Cardiac muscle cell (in vitro differentiated cells and primary cell): Measurements from ENCODE around the gene OPN1MW3. TPM values are rescaled to one million over a fixed set of nuclear protein-coding genes. Genes with fewer than 3 reads are reported as not detected.
"Not testable (repeated sequence)": the region's sequence is repeated elsewhere in the genome, so short reads cannot be mapped to it uniquely, and the experiment has no call there.

ENCODE experiments used
- DNase-seq, 2 donors: peaks; one replicate each; pipeline versions ENCODE4 v3.0.0 to v3.0.0-alpha.2; 2010 to 2017; ENCODE audit warnings: low read depth in 1 of 2, low spot score in 1 of 2
- H3K27ac ChIP-seq: fragments of 200-600 bp; sonication (generic); 2 replicates; pipeline ENCODE4 v1.5.1; 2016
- H3K27me3 ChIP-seq: fragments of 200-600 bp; sonication (generic); 2 replicates; pipeline ENCODE4 v1.6.0; 2016; ENCODE audit warnings: control low read depth
- H3K36me3 ChIP-seq: fragments of 200-600 bp; sonication (generic); 2 replicates; pipeline ENCODE4 v1.5.1; 2016; ENCODE audit warnings: control low read depth
- H3K4me1 ChIP-seq: fragments of 200-600 bp; sonication (generic); 2 replicates; pipeline ENCODE4 v1.8.1; 2017; ENCODE audit warnings: low read depth, mild to moderate bottlenecking, mixed run types
- H3K4me3 ChIP-seq: fragments of 200-600 bp; sonication (generic); 2 replicates; pipeline ENCODE4 v1.5.1; 2016; ENCODE audit warnings: mild to moderate bottlenecking
- H3K9me3 ChIP-seq: fragments of 200-600 bp; sonication (generic); 2 replicates; pipeline ENCODE4 v1.5.1; 2017; ENCODE audit warnings: low read depth, mild to moderate bottlenecking, control low read depth
- polyA plus RNA-seq: library from polyadenylated mRNA; unstranded; fragments of >200 nt; fragmentation: Nextera tagmentation; extraction: Ambion mirVana; gene quantifications from 2 replicates; pipeline ENCODE4 v1.2.1, GENCODE V29; 2016
- total RNA-seq: library from RNA; depleted of rRNA; stranded (reverse); fragments of >200 nt; gene quantifications from 2 replicates; pipeline ENCODE4 v1.2.3, GENCODE V29; 2016

OPN1MW3 gene
- total RNA-seq (not detected in 2 replicates), polyA plus RNA-seq (not detected in 2 replicates)

DNA sequence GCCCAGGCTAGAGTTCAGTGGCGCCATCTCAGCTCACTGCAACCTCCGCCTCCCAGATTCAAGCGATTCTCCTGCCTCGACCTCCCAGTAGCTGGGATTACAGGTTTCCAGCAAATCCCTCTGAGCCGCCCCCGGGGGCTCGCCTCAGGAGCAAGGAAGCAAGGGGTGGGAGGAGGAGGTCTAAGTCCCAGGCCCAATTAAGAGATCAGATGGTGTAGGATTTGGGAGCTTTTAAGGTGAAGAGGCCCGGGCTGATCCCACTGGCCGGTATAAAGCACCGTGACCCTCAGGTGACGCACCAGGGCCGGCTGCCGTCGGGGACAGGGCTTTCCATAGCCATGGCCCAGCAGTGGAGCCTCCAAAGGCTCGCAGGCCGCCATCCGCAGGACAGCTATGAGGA lies at the start of gene OPN1MW3:
TSS of gene OPN1MW3 (plus strand) at position 301 of the 400 bp plus-strand sequence. CDS start at position 339, 38 bp downstream.
- not testable (repeated sequence) for DNase-seq, H3K27me3 ChIP-seq, H3K27ac ChIP-seq, H3K9me3 ChIP-seq, H3K4me3 ChIP-seq, H3K4me1 ChIP-seq, H3K36me3 ChIP-seq

DNA sequence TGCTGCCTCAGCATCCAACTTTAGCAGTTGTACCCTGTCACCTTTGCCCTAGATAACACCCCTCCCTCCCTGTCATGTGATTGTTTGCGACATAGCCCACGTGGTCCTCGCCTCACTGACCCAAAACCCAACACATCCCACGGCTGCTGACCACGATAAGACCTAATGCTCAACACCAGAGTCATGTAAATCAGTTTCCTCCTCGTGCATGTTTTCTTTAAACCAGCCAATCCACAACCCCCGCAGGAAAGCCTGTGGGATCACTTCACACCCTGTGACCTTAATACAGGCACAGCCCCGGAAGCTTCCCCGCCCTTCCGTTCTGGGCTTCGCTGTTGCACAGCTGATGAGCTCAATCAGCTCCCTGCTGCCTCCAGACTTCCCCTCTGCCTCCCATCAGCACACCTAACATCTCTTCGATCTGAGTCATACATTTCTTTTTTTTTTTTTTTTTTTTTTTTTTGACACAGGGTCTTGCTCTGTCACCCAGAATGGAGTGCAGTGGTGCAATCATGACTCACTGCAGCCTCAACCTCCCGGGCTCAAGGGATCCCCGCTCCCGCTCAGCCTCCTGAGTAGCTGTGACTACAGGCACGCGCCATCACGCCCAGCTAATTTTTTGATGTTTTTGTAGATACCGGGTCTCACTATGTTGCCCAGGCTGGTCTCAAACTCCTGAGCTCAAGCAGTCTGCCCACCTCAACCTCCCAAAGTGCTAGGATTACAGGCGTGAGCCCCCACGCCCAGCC lies 47.5 kb upstream of the OPN1MW3 start:
- not testable (repeated sequence) for H3K27ac ChIP-seq, H3K4me3 ChIP-seq, H3K9me3 ChIP-seq, H3K36me3 ChIP-seq, H3K27me3 ChIP-seq, DNase-seq, H3K4me1 ChIP-seq

DNA sequence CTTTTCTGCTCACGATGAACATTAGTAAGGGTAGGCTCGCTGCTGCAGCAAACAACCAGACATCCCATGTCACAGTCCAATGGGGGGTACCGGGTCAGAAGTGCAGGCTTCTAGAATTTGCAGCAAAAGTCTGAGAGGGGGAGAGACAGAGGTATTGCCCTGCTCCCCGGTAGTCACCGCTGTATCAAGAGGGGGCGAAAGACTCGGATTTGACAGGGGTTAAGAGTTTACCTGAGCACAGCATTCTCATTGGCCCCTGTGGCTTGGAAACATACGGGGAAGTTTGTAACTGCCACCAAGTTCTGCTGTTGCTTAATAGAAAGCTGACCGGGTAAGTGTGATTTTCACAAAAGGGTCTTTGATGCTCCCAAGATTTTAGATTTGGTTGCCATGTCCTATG lies 46.3 kb upstream of the OPN1MW3 start:
- not testable (repeated sequence) for DNase-seq

DNA sequence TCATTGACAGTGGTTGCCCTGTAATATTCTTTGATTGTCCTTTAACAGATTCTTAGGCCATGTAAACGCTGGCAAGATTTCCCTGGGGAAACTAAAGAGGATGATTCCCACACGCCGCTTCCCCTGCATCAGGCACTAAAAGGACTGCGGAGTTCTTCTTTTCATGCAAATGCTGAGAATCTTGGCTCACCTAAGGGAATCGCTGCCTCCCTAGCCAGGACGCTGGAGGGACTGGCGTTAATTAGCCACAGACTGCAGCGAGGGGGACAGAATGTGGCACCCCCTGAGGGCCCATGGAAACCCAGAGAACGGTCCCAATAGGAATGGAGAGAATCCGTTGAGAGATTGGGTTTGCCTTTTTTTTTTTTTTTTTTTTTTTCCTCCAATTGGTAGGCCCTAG lies 45.9 kb upstream of the OPN1MW3 start:
- H3K36me3 ChIP-seq, H3K27me3 ChIP-seq, DNase-seq, H3K4me3 ChIP-seq, H3K27ac ChIP-seq, H3K9me3 ChIP-seq, H3K4me1 ChIP-seq: not testable (repeated sequence)

More for the DNA sequence above, 46.3 kb upstream of the OPN1MW3 start:
- not testable (repeated sequence) for H3K36me3 ChIP-seq, H3K9me3 ChIP-seq, H3K27me3 ChIP-seq, H3K4me3 ChIP-seq, H3K4me1 ChIP-seq, H3K27ac ChIP-seq

DNA sequence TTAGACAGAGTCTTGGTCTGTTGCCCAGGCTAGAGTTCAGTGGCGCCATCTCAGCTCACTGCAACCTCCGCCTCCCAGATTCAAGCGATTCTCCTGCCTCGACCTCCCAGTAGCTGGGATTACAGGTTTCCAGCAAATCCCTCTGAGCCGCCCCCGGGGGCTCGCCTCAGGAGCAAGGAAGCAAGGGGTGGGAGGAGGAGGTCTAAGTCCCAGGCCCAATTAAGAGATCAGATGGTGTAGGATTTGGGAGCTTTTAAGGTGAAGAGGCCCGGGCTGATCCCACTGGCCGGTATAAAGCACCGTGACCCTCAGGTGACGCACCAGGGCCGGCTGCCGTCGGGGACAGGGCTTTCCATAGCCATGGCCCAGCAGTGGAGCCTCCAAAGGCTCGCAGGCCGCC lies 37.9 kb upstream of the OPN1MW3 start, which contains the start of gene OPN1MW2:
TSS of gene OPN1MW2 (plus strand) at position 301 of the 400 bp plus-strand sequence. CDS start at position 361, 60 bp downstream.
- H3K36me3 ChIP-seq, H3K9me3 ChIP-seq, H3K27ac ChIP-seq, DNase-seq, H3K4me3 ChIP-seq, H3K27me3 ChIP-seq, H3K4me1 ChIP-seq: not testable (repeated sequence)

DNA sequence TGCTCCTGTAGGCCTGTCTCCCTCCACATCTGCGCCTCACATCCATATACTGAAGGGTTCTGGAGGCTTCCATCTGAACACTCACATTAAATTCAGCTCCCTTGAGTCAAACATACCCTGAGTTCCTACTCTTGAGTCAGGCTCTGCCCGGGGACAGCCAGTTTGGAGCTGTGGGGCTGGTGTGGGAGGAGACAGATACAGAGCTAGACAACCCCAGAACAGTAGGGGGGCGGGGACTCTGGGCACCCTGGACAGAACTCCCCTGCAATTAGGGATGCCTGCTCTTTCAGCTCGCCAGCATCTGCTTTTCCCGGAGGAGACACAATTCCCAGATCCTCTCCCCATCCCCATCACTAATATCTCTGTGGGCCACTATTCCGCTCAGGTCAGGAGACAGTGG lies 32.1 kb upstream of the OPN1MW3 start:
- not testable (repeated sequence) for H3K9me3 ChIP-seq, H3K27me3 ChIP-seq, H3K4me1 ChIP-seq, H3K4me3 ChIP-seq, H3K27ac ChIP-seq, DNase-seq, H3K36me3 ChIP-seq

DNA sequence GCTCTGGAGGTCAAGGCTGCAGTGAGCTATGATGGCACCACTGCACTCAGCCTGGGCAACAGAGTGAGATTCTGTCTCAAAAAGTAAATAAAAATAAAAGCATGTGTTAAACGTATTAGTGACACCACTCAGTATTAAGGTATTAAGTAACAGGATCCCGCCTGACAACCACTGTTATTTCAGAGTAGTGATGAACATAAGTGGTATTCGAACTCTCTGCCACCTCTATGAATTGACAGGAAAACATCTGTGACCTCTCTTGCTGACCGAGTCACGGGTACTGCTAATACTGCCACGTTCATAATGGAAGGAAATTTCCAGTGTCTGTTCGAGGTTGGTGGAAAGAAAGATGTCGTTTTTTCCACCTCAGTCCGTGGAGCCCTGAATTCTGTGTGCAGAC lies 30.7 kb upstream of the OPN1MW3 start:
- H3K4me3 ChIP-seq, H3K27ac ChIP-seq, H3K27me3 ChIP-seq, H3K36me3 ChIP-seq, H3K4me1 ChIP-seq, DNase-seq, H3K9me3 ChIP-seq: not testable (repeated sequence)

DNA sequence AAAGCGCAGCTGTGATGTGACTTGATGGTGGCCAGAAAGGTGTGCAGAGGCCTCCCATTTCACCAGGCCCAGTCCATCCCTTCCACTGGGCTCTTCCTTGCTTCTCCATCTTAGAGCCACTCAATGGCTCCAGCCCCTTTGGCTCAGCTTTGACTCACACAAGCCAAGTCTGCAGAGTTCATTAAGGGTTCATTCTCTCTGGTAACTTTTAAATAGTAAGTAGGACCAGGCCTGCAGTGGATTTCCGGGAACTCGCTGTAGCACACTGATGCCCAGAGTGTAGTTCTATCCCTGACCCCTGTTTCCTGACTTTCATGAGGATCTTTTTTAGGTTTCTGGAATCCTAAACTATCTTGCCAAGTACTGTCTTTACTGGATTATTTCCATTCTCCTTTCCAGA lies 25.9 kb upstream of the OPN1MW3 start:
- not testable (repeated sequence) for H3K27ac ChIP-seq, DNase-seq

DNA sequence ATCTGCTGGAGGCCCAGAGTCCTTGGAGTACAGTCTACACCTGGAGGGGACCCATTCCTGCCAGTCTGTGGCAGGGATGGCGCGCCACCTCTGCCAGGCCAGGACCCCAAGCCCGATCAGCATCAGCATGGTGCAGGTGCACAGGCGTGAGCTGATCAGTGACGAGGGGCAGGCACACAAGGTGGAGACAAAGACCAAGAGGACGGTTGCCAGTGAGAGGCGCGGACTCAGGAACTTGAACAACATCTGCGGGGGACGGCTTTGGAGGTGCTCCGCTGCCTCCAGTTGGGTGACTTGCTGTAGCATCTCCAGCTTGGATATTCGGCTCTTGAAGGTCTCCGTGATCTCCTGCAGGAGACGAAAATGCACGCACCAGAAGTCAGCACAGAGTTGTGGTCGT lies 23.8 kb upstream of the OPN1MW3 start:
- not testable (repeated sequence) for H3K27ac ChIP-seq, H3K27me3 ChIP-seq, H3K9me3 ChIP-seq, H3K4me1 ChIP-seq, H3K36me3 ChIP-seq, H3K4me3 ChIP-seq, DNase-seq

More for the DNA sequence above, 25.9 kb upstream of the OPN1MW3 start:
- not testable (repeated sequence) for H3K27me3 ChIP-seq, H3K4me3 ChIP-seq, H3K9me3 ChIP-seq, H3K4me1 ChIP-seq, H3K36me3 ChIP-seq

DNA sequence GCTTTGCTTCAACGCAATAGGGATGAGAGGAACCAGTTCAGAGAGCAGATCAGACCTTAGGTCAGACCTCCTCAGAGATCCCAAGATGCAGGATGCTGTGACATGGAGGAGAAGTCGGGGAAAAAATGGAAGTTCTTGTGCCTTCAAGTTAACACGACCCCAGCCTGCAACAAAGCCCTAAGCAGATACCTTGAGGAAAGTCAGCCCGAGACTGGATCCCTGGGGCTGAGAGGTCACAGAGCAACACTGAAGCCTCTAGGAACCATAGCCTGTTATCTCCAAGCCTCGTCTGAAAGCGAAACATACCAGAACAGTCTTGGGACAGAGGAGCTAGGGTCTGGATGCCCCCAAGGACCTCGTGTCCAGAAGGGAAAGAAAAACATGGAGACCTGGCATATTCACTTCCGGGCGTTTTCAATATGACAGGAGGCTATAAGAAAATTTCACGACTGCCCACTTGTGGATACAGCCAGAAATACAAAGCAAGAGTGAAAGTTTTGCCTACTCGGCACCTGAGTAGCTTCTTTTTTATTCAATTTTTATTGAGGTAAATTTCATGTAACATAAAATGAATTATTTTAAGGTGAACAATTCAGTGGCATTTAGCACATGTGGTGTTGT lies 18.3 kb upstream of the OPN1MW3 start:
- H3K27ac ChIP-seq, H3K9me3 ChIP-seq, DNase-seq, H3K36me3 ChIP-seq, H3K27me3 ChIP-seq, H3K4me3 ChIP-seq, H3K4me1 ChIP-seq: not testable (repeated sequence)

DNA sequence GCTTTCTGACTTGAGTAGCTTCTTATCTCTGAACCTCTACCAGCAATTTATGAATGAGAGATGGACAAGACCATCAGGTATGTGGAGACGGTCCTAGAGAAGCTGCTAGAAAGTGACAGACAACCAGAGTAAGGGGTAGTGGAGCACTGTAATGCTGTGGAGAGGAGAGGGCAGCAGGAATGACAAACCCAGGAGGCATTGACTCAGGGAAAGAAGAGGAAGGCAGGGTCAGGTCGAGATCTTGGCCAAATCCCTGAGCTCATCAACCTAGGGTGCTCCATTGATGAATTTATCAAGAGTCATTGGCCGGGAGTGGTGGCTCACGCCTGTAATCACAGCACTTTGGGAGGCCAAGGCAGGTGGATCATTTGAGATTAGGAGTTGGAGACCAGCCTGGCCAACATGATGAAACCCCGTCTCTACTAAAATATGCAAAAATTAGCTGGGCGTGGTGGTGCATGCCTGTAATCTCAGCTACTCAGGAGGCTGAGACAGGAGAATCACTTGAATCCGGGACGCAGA lies 17.3 kb upstream of the OPN1MW3 start:
- DNase-seq, H3K4me3 ChIP-seq, H3K36me3 ChIP-seq, H3K9me3 ChIP-seq, H3K4me1 ChIP-seq, H3K27ac ChIP-seq, H3K27me3 ChIP-seq: not testable (repeated sequence)

DNA sequence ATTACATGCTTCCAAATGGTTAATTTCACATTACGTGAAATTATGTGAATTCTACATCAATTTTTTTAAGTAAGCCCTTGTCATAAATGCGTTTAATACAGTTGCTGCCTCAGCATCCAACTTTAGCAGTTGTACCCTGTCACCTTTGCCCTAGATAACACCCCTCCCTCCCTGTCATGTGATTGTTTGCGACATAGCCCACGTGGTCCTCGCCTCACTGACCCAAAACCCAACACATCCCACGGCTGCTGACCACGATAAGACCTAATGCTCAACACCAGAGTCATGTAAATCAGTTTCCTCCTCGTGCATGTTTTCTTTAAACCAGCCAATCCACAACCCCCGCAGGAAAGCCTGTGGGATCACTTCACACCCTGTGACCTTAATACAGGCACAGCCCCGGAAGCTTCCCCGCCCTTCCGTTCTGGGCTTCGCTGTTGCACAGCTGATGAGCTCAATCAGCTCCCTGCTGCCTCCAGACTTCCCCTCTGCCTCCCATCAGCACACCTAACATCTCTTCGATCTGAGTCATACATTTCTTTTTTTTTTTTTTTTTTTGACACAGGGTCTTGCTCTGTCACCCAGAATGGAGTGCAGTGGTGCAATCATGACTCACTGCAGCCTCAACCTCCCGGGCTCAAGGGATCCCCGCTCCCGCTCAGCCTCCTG lies 9.9 kb upstream of the OPN1MW3 start:
- H3K36me3 ChIP-seq, H3K27me3 ChIP-seq, H3K4me1 ChIP-seq, DNase-seq, H3K9me3 ChIP-seq, H3K4me3 ChIP-seq, H3K27ac ChIP-seq: not testable (repeated sequence)

DNA sequence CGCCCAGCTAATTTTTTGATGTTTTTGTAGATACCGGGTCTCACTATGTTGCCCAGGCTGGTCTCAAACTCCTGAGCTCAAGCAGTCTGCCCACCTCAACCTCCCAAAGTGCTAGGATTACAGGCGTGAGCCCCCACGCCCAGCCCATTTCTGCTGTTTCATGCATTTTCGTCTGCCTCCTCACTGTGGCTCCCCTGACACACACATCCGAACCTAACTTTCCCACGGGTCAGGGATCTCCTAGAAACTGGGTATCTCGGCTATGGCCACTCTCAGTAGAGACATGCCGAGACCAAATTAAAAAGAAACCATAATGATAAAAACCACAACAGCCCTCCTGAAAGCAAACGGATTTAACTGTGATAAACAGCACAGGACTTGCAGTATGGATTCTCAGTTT lies 9.3 kb upstream of the OPN1MW3 start:
- not testable (repeated sequence) for H3K27me3 ChIP-seq, H3K4me1 ChIP-seq, H3K36me3 ChIP-seq, H3K9me3 ChIP-seq, DNase-seq, H3K27ac ChIP-seq, H3K4me3 ChIP-seq

DNA sequence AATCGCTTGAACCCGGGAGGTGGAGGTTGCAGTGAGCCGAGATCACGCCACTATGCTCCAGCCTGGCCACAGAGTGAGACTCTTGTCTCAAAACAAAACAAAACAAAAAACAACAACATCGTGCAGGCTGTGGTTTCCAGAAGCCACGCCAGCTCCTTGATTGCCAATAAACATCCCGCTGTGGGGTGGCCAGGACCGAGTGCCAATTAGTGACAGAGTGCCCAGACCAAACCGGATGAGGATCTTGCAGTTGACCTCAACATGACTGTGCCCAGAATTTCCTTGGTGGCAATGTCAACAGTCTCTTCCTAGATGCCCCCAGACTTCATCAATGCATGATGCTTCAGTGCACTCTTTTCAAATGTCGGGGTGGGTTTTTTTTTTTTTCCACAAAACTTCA lies 1.3 kb downstream of the OPN1MW3 start:
- H3K36me3 ChIP-seq = not testable (repeated sequence)

More for the DNA sequence above, 1.3 kb downstream of the OPN1MW3 start:
- H3K9me3 ChIP-seq, H3K4me3 ChIP-seq, H3K27me3 ChIP-seq, H3K27ac ChIP-seq, DNase-seq, H3K4me1 ChIP-seq: not testable (repeated sequence)
